ENCODE results near the gene IER5L.

The IER5L gene

GRCh38 chr9:129222819-129223218 lies 44.8 kb upstream of the IER5L start:
- H3K4me1 ChIP-seq (ENCODE audit: insufficient read depth, low read length, poor library complexity, severe bottlenecking): peaks cover 17% of the 10 kb centered on the region
- H3F3A ChIP-seq (ENCODE audit: low read depth): no peaks in the 10 kb centered on the region
- H2AFZ ChIP-seq (ENCODE audit: low read length): no peak overlapping the region
- no peaks in the 10 kb centered on the region for H3K36me3 ChIP-seq (ENCODE audit: insufficient read depth, low read length)
- no peak for TF ChIP-seq EZH2phosphoT487 (IDR thresholded peaks at IDR 0.05; ENCODE audit: borderline replicate concordance)
- TF ChIP-seq CTCF (conservative IDR thresholded peaks at IDR 0.05; ENCODE audit: low read length): no peak
- H3K4me2 ChIP-seq (ENCODE audit: low read depth, low read length, poor library complexity, severe bottlenecking): no peak overlapping the region
- no peak overlapping the region for H3K9ac ChIP-seq (ENCODE audit: low read depth, low read length, poor library complexity, severe bottlenecking)
- H3K27me3 ChIP-seq (ENCODE audit: insufficient read depth, low read length, poor library complexity, severe bottlenecking): no peaks in the 10 kb centered on the region
- no peak overlapping the region for H3K4me3 ChIP-seq (ENCODE audit: low read length, poor library complexity, severe bottlenecking)
- H3K9me3 ChIP-seq (ENCODE audit: insufficient read depth, low read depth, low read length): no peaks in the 10 kb centered on the region
- no peaks in the 10 kb centered on the region for H3K79me2 ChIP-seq (ENCODE audit: insufficient read depth, low read length)
- no peaks in the 10 kb centered on the region for H3K9me2 ChIP-seq (replicated peaks; ENCODE audit: low read depth, low read length)
- no peaks in the 10 kb centered on the region for H4K20me1 ChIP-seq (ENCODE audit: insufficient read depth, low read length, poor library complexity, severe bottlenecking)

- no peak overlapping the region for H2AFZ ChIP-seq (ENCODE audit: low read length)
- no peaks in the 10 kb centered on the region for H3F3A ChIP-seq (ENCODE audit: low read depth)
- H3K9me3 ChIP-seq (ENCODE audit: insufficient read depth, low read depth, low read length): no peaks in the 10 kb centered on the region
- peaks cover 17% of the 10 kb centered on the region for H3K4me1 ChIP-seq (ENCODE audit: insufficient read depth, low read length, poor library complexity, severe bottlenecking)
- no peaks in the 10 kb centered on the region for H4K20me1 ChIP-seq (ENCODE audit: insufficient read depth, low read length, poor library complexity, severe bottlenecking)
- no peaks in the 10 kb centered on the region for H3K79me2 ChIP-seq (ENCODE audit: insufficient read depth, low read length)
- peak overlapping the region; percentile 48 for H3K4me2 ChIP-seq (ENCODE audit: low read depth, low read length, poor library complexity, severe bottlenecking)
- H3K9me2 ChIP-seq (replicated peaks; ENCODE audit: low read depth, low read length): no peaks in the 10 kb centered on the region
- no peak overlapping the region for H3K9ac ChIP-seq (ENCODE audit: low read depth, low read length, poor library complexity, severe bottlenecking)
- H3K4me3 ChIP-seq (ENCODE audit: low read length, poor library complexity, severe bottlenecking): no peak overlapping the region
- no peaks in the 10 kb centered on the region for H3K36me3 ChIP-seq (ENCODE audit: insufficient read depth, low read length)
- H3K27me3 ChIP-seq (ENCODE audit: insufficient read depth, low read length, poor library complexity, severe bottlenecking): no peaks in the 10 kb centered on the region
- TF ChIP-seq EZH2phosphoT487 (IDR thresholded peaks at IDR 0.05; ENCODE audit: borderline replicate concordance) (no peak), CTCF (conservative IDR thresholded peaks at IDR 0.05; ENCODE audit: low read length) (no peak)
These were observed 44.0 kb upstream of the IER5L start for GRCh38 chr9:129221979-129222635.

GRCh38 chr9:129221233-129221632 lies 43.2 kb upstream of the IER5L start:
- H3K79me2 ChIP-seq (ENCODE audit: insufficient read depth, low read length): no peaks in the 10 kb centered on the region
- H3K4me3 ChIP-seq (ENCODE audit: low read length, poor library complexity, severe bottlenecking): peak overlapping the region; percentile 11
- no peak; the same call in 1 of the 2 replicates for TF ChIP-seq CTCF (conservative IDR thresholded peaks at IDR 0.05; ENCODE audit: low read length)
- TF ChIP-seq EZH2phosphoT487 (IDR thresholded peaks at IDR 0.05; ENCODE audit: borderline replicate concordance): no peak
- H4K20me1 ChIP-seq (ENCODE audit: insufficient read depth, low read length, poor library complexity, severe bottlenecking): no peaks in the 10 kb centered on the region
- H3K4me1 ChIP-seq (ENCODE audit: insufficient read depth, low read length, poor library complexity, severe bottlenecking): peaks cover 17% of the 10 kb centered on the region
- no peaks in the 10 kb centered on the region for H3K36me3 ChIP-seq (ENCODE audit: insufficient read depth, low read length)
- no peaks in the 10 kb centered on the region for H3K9me2 ChIP-seq (replicated peaks; ENCODE audit: low read depth, low read length)
- H3K4me2 ChIP-seq (ENCODE audit: low read depth, low read length, poor library complexity, severe bottlenecking): peak overlapping the region; percentile 48
- H3F3A ChIP-seq (ENCODE audit: low read depth): no peaks in the 10 kb centered on the region
- H3K27me3 ChIP-seq (ENCODE audit: insufficient read depth, low read length, poor library complexity, severe bottlenecking): no peaks in the 10 kb centered on the region
- H3K9ac ChIP-seq (ENCODE audit: low read depth, low read length, poor library complexity, severe bottlenecking): no peak overlapping the region
- H3K9me3 ChIP-seq (ENCODE audit: insufficient read depth, low read depth, low read length): no peaks in the 10 kb centered on the region
- H2AFZ ChIP-seq (ENCODE audit: low read length): no peak overlapping the region

All from Loucy (cell line).